K562 (cell line): ENCODE measurements around the gene IFNAR2. TPM values are rescaled to one million over a fixed set of nuclear protein-coding genes. Genes with fewer than 3 reads are reported as not detected.
A peak's percentile ranks its signal among the peaks of the same experiment; 100 is the strongest.

Experiments used
- BACH1 ChIP-seq: fragments of 200-800 bp; sonication (Bioruptor generic); IDR thresholded peaks from 2 replicates; pipeline ENCODE4 v1.6.1; 2016; ENCODE audit warnings: missing genetic modification characterization, missing compliant biosample characterization
- CHD7 ChIP-seq: fragments of 200-600 bp; sonication (generic); IDR thresholded peaks from one replicate; pipeline ENCODE4 v1.6.1; 2012; ENCODE audit warnings: mild to moderate bottlenecking, low read depth, low read length, inconsistent platforms
- E2F1 ChIP-seq: sonication (generic); formaldehyde crosslinking; IDR thresholded peaks from 2 replicates; pipeline ENCODE4 v1.8.1; 2023; ENCODE audit warnings: mild to moderate bottlenecking, missing genetic modification reagents, moderate library complexity
- GTF2B ChIP-seq: IDR thresholded peaks from 2 replicates; pipeline ENCODE4 v1.6.1; 2011; ENCODE audit not compliant: insufficient read length; ENCODE audit errors: extremely low read depth
- NFIC ChIP-seq: fragments of 450-650 bp; IDR thresholded peaks from 2 replicates; pipeline ENCODE4 v1.6.1; 2017; ENCODE audit warnings: mild to moderate bottlenecking, inconsistent platforms
- POLR2G ChIP-seq: fragments of 200-400 bp; formaldehyde crosslinking; IDR thresholded peaks from 2 replicates; pipeline ENCODE4 v1.6.1; 2017; ENCODE audit warnings: low read depth, mild to moderate bottlenecking, antibody characterized with exemption, low read length, moderate library complexity
- POLR2H ChIP-seq: IDR thresholded peaks from 2 replicates; pipeline ENCODE4 v1.6.1; 2016; ENCODE audit warnings: missing genetic modification characterization, low read depth, mild to moderate bottlenecking, control low read depth, missing compliant biosample characterization, moderate library complexity
- SMARCA4 ChIP-seq: fragments of 450-650 bp; IDR thresholded peaks from 2 replicates; pipeline ENCODE4 v1.6.1; 2016
- SPI1 ChIP-seq: IDR thresholded peaks from 2 replicates; pipeline ENCODE4 v1.6.1; 2011; ENCODE audit warnings: low read depth, low read length, control low read depth, borderline replicate concordance
- TCF7L2 ChIP-seq: fragments of 150-350 bp; IDR thresholded peaks from 2 replicates; pipeline ENCODE4 v1.6.1; 2016; ENCODE audit warnings: low read depth, mild to moderate bottlenecking, low read length, moderate library complexity
- ZC3H4 ChIP-seq: sonication (generic); formaldehyde crosslinking; IDR thresholded peaks from 2 replicates; pipeline ENCODE4 v1.9.0; 2021; ENCODE audit warnings: missing genetic modification reagents, borderline replicate concordance
- ZKSCAN8 ChIP-seq: fragments of 200-800 bp; sonication (Bioruptor generic); IDR thresholded peaks from 2 replicates; pipeline ENCODE4 v1.6.1; 2016; ENCODE audit warnings: missing genetic modification characterization, missing compliant biosample characterization
- ZNF408 ChIP-seq: fragments of 250-450 bp; sonication (Bioruptor Pico); IDR thresholded peaks from 2 replicates; pipeline ENCODE4 v1.4.0; 2020; ENCODE audit warnings: low read depth, mild to moderate bottlenecking, moderate library complexity
- ZNF57 ChIP-seq: fragments of 450-650 bp; formaldehyde crosslinking; IDR thresholded peaks from 2 replicates; pipeline ENCODE4 v1.4.0; 2020; ENCODE audit warnings: mild to moderate bottlenecking, moderate library complexity
- ZNF766 ChIP-seq: fragments of 200-800 bp; sonication (Bioruptor generic); conservative IDR thresholded peaks from 2 replicates; pipeline ENCODE4 v1.6.1; 2016; ENCODE audit warnings: missing genetic modification characterization, missing compliant biosample characterization
- polyA plus RNA-seq, 8 experiments: library from polyadenylated mRNA; depleted of rRNA in 4 of 8; stranded (reverse) in 5 of 8; unstranded in 3 of 8; fragments of >200 nt; fragmentation: Nextera tagmentation in 2 of 8; fragmentation: Illumina TruSeq in 1 of 8; extraction: Ambion mirVana in 2 of 8; extraction: Trizol in 1 of 8; gene quantifications; 2 replicates each; pipeline versions ENCODE4 v1.2.1 to v1.2.3, GENCODE V29; 2011 to 2014; ENCODE audit warnings: inconsistent platforms in 1 of 8, missing spikeins in 1 of 8
- total RNA-seq, 7 experiments: library from RNA; depleted of rRNA in 6 of 7; stranded (reverse); fragments of >200 nt in 6 of 7; fragmentation: Illumina TruSeq in 2 of 7; extraction: Trizol in 2 of 7; gene quantifications; 2 replicates each; pipeline versions ENCODE4 v1.2.1 to v1.2.3, GENCODE V29; 2011 to 2021; ENCODE audit warnings: low replicate concordance in 1 of 7

The IFNAR2 gene
- total and polyA plus RNA-seq, 9 of the 15 experiments (the other 6 are each of a cell fraction or from before 2014, with no cell fraction given) = 1.7 to 48.3 (median 8.4) TPM

- TF ChIP-seq E2F1 (CRISPR knock-in tag) (no peak), ZC3H4 (CRISPR knock-in tag) (no peak), ZNF408 (CRISPR knock-in tag) (no peak), SMARCA4 (no peak), NFIC (peak; percentile 25), ZNF766 (CRISPR knock-in tag) (no peak), BACH1 (tag) (no peak), TCF7L2 (no peak), POLR2H (tag) (no peak), SPI1 (no peak), GTF2B (no peak), POLR2G (peak; percentile 87), ZNF57 (no peak), ZKSCAN8 (CRISPR knock-in tag) (no peak), CHD7 (no peak)
Measured at GRCh38 chr21:33266050-33266788, 36.5 kb downstream of the IFNAR2 start, which contains the start of gene IL10RB (continued).
